ENCODE data around the gene NFIA.

NFIA gene

GRCh38 chr1:61082311-61083012 lies at the start of gene NFIA:
Gene NFIA (plus strand): TSS chr1:61082561.
- peak within 1 kb of the TSS; percentile 64 to 96 (median 92) for H3K27ac ChIP-seq
- H3K4me3 ChIP-seq, result peak within 1 kb of the TSS; percentile 66 to 90 (median 69)

DNA sequence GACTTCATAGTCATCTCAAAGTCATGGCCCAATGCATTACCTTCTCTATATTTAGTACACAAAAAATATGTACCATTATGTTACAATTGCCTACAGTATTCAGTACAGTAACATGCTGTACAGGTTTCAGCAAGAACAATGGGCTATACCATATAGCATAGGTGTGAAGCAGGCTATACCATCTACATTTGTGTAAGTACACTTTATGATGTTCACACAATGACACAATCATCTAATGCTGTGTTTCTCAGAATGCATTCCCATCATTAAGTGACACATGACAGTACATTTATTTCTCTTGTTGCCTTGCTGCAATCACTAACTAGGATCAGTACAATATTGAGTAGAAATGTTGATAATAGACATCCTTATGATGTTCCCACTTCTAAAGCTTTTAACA lies 46.5 kb upstream of the NFIA start:
- no peak overlapping the region for H3K4me3 ChIP-seq

DNA sequence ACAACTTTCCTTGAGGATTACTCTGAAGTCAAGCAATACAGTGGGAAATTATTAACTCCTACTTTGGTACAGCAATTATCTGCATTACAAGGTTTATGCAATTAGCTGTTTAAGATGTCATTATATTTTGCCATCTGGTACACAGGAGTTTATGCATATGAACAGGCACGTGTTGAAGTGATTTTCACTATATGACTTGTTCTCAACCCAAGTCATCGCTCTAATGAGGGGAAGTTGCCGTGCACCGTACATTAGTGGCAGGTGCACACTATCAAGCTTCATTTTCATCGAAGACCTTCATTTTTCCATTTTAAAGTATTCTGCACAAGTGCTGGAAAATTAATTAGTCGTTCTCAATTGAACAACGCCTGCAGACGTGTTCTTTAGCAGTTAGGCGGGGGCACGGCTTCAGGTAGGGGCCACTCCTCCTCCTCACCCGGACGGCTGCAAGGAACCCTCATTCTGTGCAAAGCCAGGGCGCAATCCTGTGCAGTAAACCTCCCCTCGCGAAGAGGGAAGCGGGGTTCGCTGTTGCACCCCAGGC lies 39.8 kb upstream of the NFIA start:
- Histone ChIP-seq H3K27ac (peak overlapping the region in 4 of 21 experiments; percentile 78 to 87 (median 78)), H3K4me3 (peak overlapping the region in 6 of 7 experiments; percentile 12 to 50 (median 38))

More for the DNA sequence above, 46.5 kb upstream of the NFIA start:
- H3K27ac ChIP-seq, result no peak overlapping the region

DNA sequence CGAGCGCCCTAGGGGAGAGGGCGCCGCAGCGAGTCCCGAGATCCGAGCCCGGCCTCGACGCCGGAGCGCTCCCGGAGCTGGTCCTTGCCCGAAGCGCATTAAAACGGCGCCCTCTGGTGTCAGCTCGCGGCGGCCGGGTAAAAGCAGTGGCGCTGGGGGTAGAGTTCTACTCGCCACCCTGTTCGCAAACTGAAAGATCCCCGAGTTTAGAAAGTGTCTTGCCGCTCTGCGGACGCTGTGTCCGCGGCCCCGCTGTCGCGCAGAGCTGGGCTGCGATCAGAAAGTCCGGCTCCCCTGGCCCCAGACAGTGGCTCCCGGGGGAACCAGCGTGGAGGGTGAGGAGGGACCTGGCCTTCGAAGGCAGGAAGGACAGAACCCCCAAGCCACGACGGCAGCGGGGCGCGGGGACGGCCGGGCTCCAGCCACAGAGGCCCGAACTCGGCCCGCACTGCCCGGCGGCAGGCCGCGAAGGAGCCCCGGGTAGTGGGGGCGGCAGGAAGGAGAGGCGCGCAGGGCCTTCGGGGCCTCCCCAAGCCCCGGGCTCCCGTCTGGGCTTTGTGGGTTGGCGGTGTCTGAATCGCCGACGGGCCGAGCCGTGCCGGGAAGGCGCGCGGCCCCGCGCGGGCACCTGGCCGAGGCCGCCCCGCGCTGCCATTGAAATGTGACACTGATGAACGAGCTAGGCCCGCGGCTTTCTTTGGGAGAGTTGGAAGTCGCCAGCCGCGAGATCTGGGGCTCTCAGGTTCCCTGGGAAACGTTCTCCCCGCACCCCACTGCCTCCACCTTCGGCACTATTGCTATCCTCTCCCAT lies 39.1 kb upstream of the NFIA start:
- Histone ChIP-seq H3K27ac (peak overlapping the region in 12 of 21 experiments; percentile 37 to 87 (median 75)), H3K4me3 (peak overlapping the region; percentile 12 to 50 (median 37))

GRCh38 chr1:61046434-61046833 lies 35.9 kb upstream of the NFIA start:
- no peak overlapping the region for H3K27ac ChIP-seq
- H3K4me3 ChIP-seq, result no peak overlapping the region

DNA sequence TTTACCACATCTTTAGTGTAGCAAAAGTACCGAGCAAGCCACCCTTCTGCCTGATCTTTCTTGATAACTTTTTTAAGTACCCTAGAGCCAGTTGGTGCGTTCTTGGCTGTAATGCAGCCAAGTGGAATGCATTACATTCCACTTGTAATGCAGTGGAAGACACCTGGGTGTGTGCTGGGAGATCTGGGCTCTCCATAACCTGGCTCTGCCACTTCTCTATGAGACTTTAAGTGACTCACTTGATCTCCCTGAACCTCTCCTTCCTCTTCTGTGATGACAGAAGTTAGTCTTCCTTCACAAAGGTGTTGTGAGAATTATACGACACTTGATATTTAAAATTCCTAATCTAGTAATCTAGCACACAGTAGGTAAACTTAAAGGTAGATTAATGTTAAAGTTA lies 35.3 kb upstream of the NFIA start:
- no peak overlapping the region for H3K4me3 ChIP-seq

DNA sequence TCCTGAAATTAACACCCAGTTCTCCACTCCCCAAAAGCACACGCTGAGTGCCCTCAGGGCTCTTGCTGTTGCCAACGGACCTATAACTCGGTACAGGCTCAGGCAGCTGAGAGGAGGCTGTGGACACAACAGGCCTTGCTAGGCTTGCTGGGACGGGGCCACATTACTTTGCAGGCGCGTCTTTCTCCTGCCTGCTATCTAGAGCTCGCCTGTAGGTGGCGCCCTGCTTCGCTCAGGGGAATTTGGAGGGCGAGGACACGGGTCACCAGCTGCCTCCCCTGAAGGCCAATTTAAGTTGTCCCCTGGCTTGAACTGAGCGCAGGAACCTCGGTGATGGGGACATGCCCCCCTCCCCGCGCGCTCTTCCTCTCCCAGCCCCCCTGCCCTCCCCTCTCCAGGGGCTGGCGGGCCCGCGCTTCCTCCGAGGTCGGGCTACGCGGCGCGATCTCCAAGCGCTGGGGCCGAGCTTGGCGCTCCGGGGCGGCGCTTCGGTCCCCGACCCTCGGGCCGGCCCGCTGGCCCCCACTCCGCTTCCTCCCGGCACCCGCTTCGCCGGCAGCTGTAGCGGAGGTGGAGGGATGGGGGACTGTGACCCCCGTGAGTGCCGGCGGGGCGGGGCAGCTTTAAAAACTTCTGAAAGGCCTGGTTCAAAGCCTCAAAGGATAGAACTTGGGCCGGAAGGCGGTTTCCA lies 32.4 kb upstream of the NFIA start:
- Histone ChIP-seq H3K4me3 (peak overlapping the region; percentile 61 to 86 (median 64)), H3K27ac (peak overlapping the region; percentile 53 to 95 (median 90))

More for the DNA sequence above, 35.3 kb upstream of the NFIA start:
- H3K27ac ChIP-seq, result no peak overlapping the region

GRCh38 chr1:61050541-61051442 lies 31.6 kb upstream of the NFIA start:
- H3K27ac ChIP-seq, result peak overlapping the region; percentile 53 to 95 (median 90)
- H3K4me3 ChIP-seq, result peak overlapping the region; percentile 61 to 86 (median 64)

GRCh38 chr1:61051443-61051718 lies 31.0 kb upstream of the NFIA start:
- Histone ChIP-seq H3K4me3 (peak overlapping the region in 3 of 7 experiments; percentile 61 to 86 (median 63)), H3K27ac (peak overlapping the region in 12 of 21 experiments; percentile 85 to 95 (median 92))

GRCh38 chr1:61051719-61052394 lies 30.5 kb upstream of the NFIA start:
- peak overlapping the region in 7 of 21 experiments; percentile 36 to 95 (median 92) for H3K27ac ChIP-seq
- H3K4me3 ChIP-seq, result no peak overlapping the region

- peak overlapping the region in 6 of 21 experiments; percentile 6 to 66 (median 46) for H3K27ac ChIP-seq
- H3K4me3 ChIP-seq, result peak overlapping the region in 1 of 7 experiments; percentile 38
Measured at GRCh38 chr1:61052395-61053225, 29.8 kb upstream of the NFIA start.

GRCh38 chr1:61053226-61053711 lies 29.1 kb upstream of the NFIA start:
- Histone ChIP-seq H3K27ac (peak overlapping the region in 10 of 21 experiments; percentile 36 to 78 (median 62)), H3K4me3 (peak overlapping the region; percentile 9 to 38 (median 23))

- peak overlapping the region; percentile 9 to 38 (median 23) for H3K4me3 ChIP-seq
- H3K27ac ChIP-seq, result peak overlapping the region in 10 of 21 experiments; percentile 36 to 78 (median 62)
Measured at GRCh38 chr1:61053712-61054600, 28.4 kb upstream of the NFIA start.

GRCh38 chr1:61054601-61054993 lies 27.8 kb upstream of the NFIA start:
- H3K27ac ChIP-seq, result peak overlapping the region in 4 of 21 experiments; percentile 19 to 74 (median 46)
- no peak overlapping the region for H3K4me3 ChIP-seq

GRCh38 chr1:61055110-61055614 lies 27.2 kb upstream of the NFIA start:
- no peak overlapping the region for H3K4me3 ChIP-seq

GRCh38 chr1:61056196-61056572 lies 26.2 kb upstream of the NFIA start:
- H3K27ac ChIP-seq, result peak overlapping the region in 4 of 21 experiments; percentile 66 to 81 (median 78)
- H3K4me3 ChIP-seq, result peak overlapping the region in 2 of 7 experiments; percentile 67 to 72

More at GRCh38 chr1:61055110-61055614, 27.2 kb upstream of the NFIA start:
- peak overlapping the region in 2 of 21 experiments; percentile 57 to 74 for H3K27ac ChIP-seq
